Gastroesophageal sphincter (tissue), 4 donors: ENCODE data around the gene PBX1. TPM values are rescaled to one million over a fixed set of nuclear protein-coding genes. Genes with fewer than 3 reads are reported as not detected.
A peak's percentile ranks its signal among the peaks of the same experiment; 100 is the strongest.

Source experiments
- ATAC-seq: fragments of 150-250 bp; one replicate; pipeline ENCODE4 v1.9.1; 2016; ENCODE audit warnings: mild to moderate bottlenecking, moderate library complexity
- H3K27ac ChIP-seq, 4 donors: fragments of 200-600 bp; sonication (generic) in 3 of 4; 1 replicate in 3 of 4; 2 replicates in 1 of 4; pipeline ENCODE4 v1.5.1; 2016 to 2019
- H3K27me3 ChIP-seq: fragments of 200-600 bp; sonication (generic); one replicate; pipeline ENCODE4 v1.5.1; 2019
- H3K36me3 ChIP-seq, 2 donors: fragments of 200-600 bp; sonication (generic); one replicate each; pipeline ENCODE4 v1.5.1; 2019; ENCODE audit warnings: control low read depth in 1 of 2
- H3K4me1 ChIP-seq, 3 donors: fragments of 200-600 bp; sonication (generic); 1 replicate in 2 of 3; 2 replicates in 1 of 3; pipeline ENCODE4 v1.5.1; 2016 to 2019; ENCODE audit warnings: control low read depth in 2 of 3
- H3K4me3 ChIP-seq, 2 donors: fragments of 200-600 bp; sonication (generic); one replicate each; pipeline ENCODE4 v1.5.1; 2019; ENCODE audit warnings: mild to moderate bottlenecking in 1 of 2, moderate library complexity in 1 of 2
- H3K9me3 ChIP-seq, 3 donors: fragments of 200-600 bp; sonication (generic); one replicate each; pipeline ENCODE4 v1.5.1; 2017 to 2019; ENCODE audit warnings: control low read depth in 2 of 3
- CTCF ChIP-seq, 4 experiments: fragments of 200-600 bp in 2 of 4; fragments of 450-650 bp in 2 of 4; sonication (generic) in 1 of 4; IDR thresholded peaks; one replicate each; pipeline ENCODE4 v1.5.1; 2017 to 2019; ENCODE audit warnings: antibody characterized with exemption in 4 of 4, mild to moderate bottlenecking in 2 of 4, moderate library complexity in 2 of 4
- EP300 ChIP-seq: sonication (generic); formaldehyde crosslinking; IDR thresholded peaks from one replicate; pipeline ENCODE4 v1.6.1; 2017; ENCODE audit warnings: antibody characterized with exemption, mild to moderate bottlenecking
- POLR2A ChIP-seq, 2 donors: fragments of 450-650 bp; IDR thresholded peaks; one replicate each; pipeline ENCODE4 v1.6.1; 2017; ENCODE audit warnings: antibody characterized with exemption in 2 of 2, mild to moderate bottlenecking in 2 of 2, moderate library complexity in 1 of 2
- POLR2AphosphoS5 ChIP-seq: sonication (generic); formaldehyde crosslinking; IDR thresholded peaks from one replicate; pipeline ENCODE4 v1.6.1; 2017; ENCODE audit warnings: antibody characterized with exemption
- WGBS, 2 donors: methylation state at CpG; one replicate each; pipeline ENCODE4 v1.1.5; 2018; ENCODE audit warnings: low coverage in 1 of 2; 5-methylcytosine and 5-hydroxymethylcytosine counted together
- total RNA-seq, 4 donors: library from RNA; depleted of rRNA; stranded (reverse); fragments of >200 nt; gene quantifications; one replicate each; pipeline ENCODE4 v1.1.0, GENCODE V29; 2016

The PBX1 gene
- total RNA-seq, 4 donors from 2014 or later: 75.8 to 177 (median 140) TPM

- 0 to 20% methylated on average over 1 to 2 of the region's 3 CpGs for WGBS, 2 donors
- no peaks in the 10 kb centered on the region for H3K9me3 ChIP-seq
- H3K27ac ChIP-seq: peak overlapping the region; percentile 79 to 88 (median 84)
- TF ChIP-seq POLR2A (IDR thresholded peaks at IDR 0.05) (no peak), POLR2AphosphoS5 (no peak), CTCF (IDR thresholded peaks at IDR 0.05) (no peak), EP300 (no peak)
- peaks cover 0 to 4% of the 10 kb centered on the region in 2 donors for H3K36me3 ChIP-seq
- H3K27me3 ChIP-seq: no peaks in the 10 kb centered on the region
- no peak for ATAC-seq
- peaks cover 36 to 100% (median 44%) of the 10 kb centered on the region in 3 donors for H3K4me1 ChIP-seq
- H3K4me3 ChIP-seq: peak overlapping the region in 1 of 2 donors; percentile 44
These were observed 30.4 kb downstream of the PBX1 start for GRCh38 chr1:164589408-164589807.

GRCh38 chr1:164589961-164590507 lies 31.1 kb downstream of the PBX1 start:
- WGBS, 2 donors: 47 to 62% methylated on average over 6 to 7 of the region's 9 CpGs
- Histone ChIP-seq H3K9me3 (no peaks in the 10 kb centered on the region), H3K4me1 (peaks cover 37 to 100% (median 39%) of the 10 kb centered on the region in 3 donors), H3K36me3 (peaks cover 0 to 4% of the 10 kb centered on the region in 2 donors), H3K27ac (peak overlapping the region in 3 of 4 donors; percentile 83 to 88 (median 84)), H3K4me3 (no peak overlapping the region), H3K27me3 (no peaks in the 10 kb centered on the region)
- ATAC-seq: no peak
- TF ChIP-seq EP300 (no peak), POLR2A (IDR thresholded peaks at IDR 0.05) (no peak), POLR2AphosphoS5 (no peak), CTCF (IDR thresholded peaks at IDR 0.05) (no peak)

- Histone ChIP-seq H3K4me1 (peaks cover 33 to 100% (median 35%) of the 10 kb centered on the region in 3 donors), H3K27me3 (no peaks in the 10 kb centered on the region), H3K4me3 (no peak overlapping the region), H3K36me3 (peaks cover 0 to 4% of the 10 kb centered on the region in 2 donors), H3K9me3 (no peaks in the 10 kb centered on the region), H3K27ac (peak overlapping the region in 3 of 4 donors; percentile 83 to 88 (median 84))
- WGBS, 2 donors: 70 to 80% methylated on average over 5 of the region's 5 CpGs
- no peak for TF ChIP-seq POLR2A (IDR thresholded peaks at IDR 0.05)
- ATAC-seq: no peak
These were observed 31.6 kb downstream of the PBX1 start for GRCh38 chr1:164590592-164590991.

GRCh38 chr1:164591858-164592257 lies 32.9 kb downstream of the PBX1 start:
- H3K4me1 ChIP-seq: peaks cover 22 to 95% (median 27%) of the 10 kb centered on the region in 3 donors
- no peak for ATAC-seq
- TF ChIP-seq POLR2A (IDR thresholded peaks at IDR 0.05) (no peak), EP300 (no peak), CTCF (IDR thresholded peaks at IDR 0.05) (no peak), POLR2AphosphoS5 (no peak)

GRCh38 chr1:164592634-164593033 lies 33.6 kb downstream of the PBX1 start:
- WGBS, 2 donors: 67 to 76% methylated on average over 1 to 3 of the region's 5 CpGs

More at GRCh38 chr1:164591858-164592257, 32.9 kb downstream of the PBX1 start:
- Histone ChIP-seq H3K27ac (peak overlapping the region in 3 of 4 donors; percentile 61 to 88 (median 83)), H3K9me3 (no peaks in the 10 kb centered on the region), H3K27me3 (no peaks in the 10 kb centered on the region), H3K4me3 (no peak overlapping the region), H3K36me3 (no peaks in the 10 kb centered on the region)
- WGBS, 2 donors: 29 to 50% methylated on average over 1 of the region's 1 CpG

More at GRCh38 chr1:164592634-164593033, 33.6 kb downstream of the PBX1 start:
- no peaks in the 10 kb centered on the region for H3K27me3 ChIP-seq
- H3K36me3 ChIP-seq: peaks cover 0 to 7% of the 10 kb centered on the region in 2 donors
- no peaks in the 10 kb centered on the region for H3K9me3 ChIP-seq
- H3K27ac ChIP-seq: peak overlapping the region in 3 of 4 donors; percentile 61 to 88 (median 83)
- H3K4me3 ChIP-seq: no peak overlapping the region
- no peak for TF ChIP-seq EP300
- TF ChIP-seq CTCF (IDR thresholded peaks at IDR 0.05): no peak
- H3K4me1 ChIP-seq: peaks cover 18 to 93% (median 21%) of the 10 kb centered on the region in 3 donors
- ATAC-seq: no peak
